SK-N-MC (cell line): ENCODE measurements around the gene SPATA1.

ENCODE experiments used
- EZH2 ChIP-seq: fragments of 200-600 bp; sonication (generic); IDR thresholded peaks from one replicate; pipeline ENCODE4 v1.6.1; 2017; ENCODE audit warnings: antibody characterized with exemption
- FOXP2 ChIP-seq: optimal IDR thresholded peaks from 2 replicates; pipeline ENCODE3; 2011; ENCODE audit warnings: mild to moderate bottlenecking, moderate library complexity; ENCODE audit not compliant: insufficient read depth; ENCODE audit errors: extremely low read length, control extremely low read depth
- POLR2AphosphoS5 ChIP-seq: IDR thresholded peaks from 2 replicates; pipeline ENCODE4 v1.6.1; 2012; ENCODE audit warnings: mild to moderate bottlenecking, low read depth, low read length, borderline replicate concordance

- no peak for TF ChIP-seq POLR2AphosphoS5
- no peak for TF ChIP-seq EZH2
- TF ChIP-seq FOXP2, result no peak
Observed at GRCh38 chr1:84467298-84467697, 38.9 kb upstream of the SPATA1 start.
